ENCODE measurements around the gene CETN1.

CETN1 gene

GRCh38 chr18:615092-615521, 34.9 kb downstream of the CETN1 start:
- H3K27ac Mint-ChIP-seq: no peak overlapping the region
- H3K27me3 Mint-ChIP-seq (ENCODE audit: low read depth, poor library complexity): peaks cover 6% of the 10 kb centered on the region
- H3K4me1 Mint-ChIP-seq: peaks cover 39% of the 10 kb centered on the region
- DNase-seq: no peak
- H3K36me3 Mint-ChIP-seq (ENCODE audit: low read depth): no peaks in the 10 kb centered on the region
- H3K9me3 Mint-ChIP-seq: no peaks in the 10 kb centered on the region
- H3K4me3 Mint-ChIP-seq: no peak overlapping the region
- TF ChIP-seq CTCF (IDR thresholded peaks at IDR 0.05): no peak

GRCh38 chr18:615773-616172, 35.6 kb downstream of the CETN1 start:
- H3K27me3 Mint-ChIP-seq (ENCODE audit: low read depth, poor library complexity): peaks cover 3% of the 10 kb centered on the region
- no peak overlapping the region for H3K27ac Mint-ChIP-seq
- peaks cover 34% of the 10 kb centered on the region for H3K4me1 Mint-ChIP-seq
- DNase-seq: no peak
- no peak for TF ChIP-seq CTCF (IDR thresholded peaks at IDR 0.05)
- no peaks in the 10 kb centered on the region for H3K9me3 Mint-ChIP-seq
- H3K36me3 Mint-ChIP-seq (ENCODE audit: low read depth): no peaks in the 10 kb centered on the region
- no peak overlapping the region for H3K4me3 Mint-ChIP-seq

- no peaks in the 10 kb centered on the region for H3K36me3 Mint-ChIP-seq (ENCODE audit: low read depth)
- H3K4me1 Mint-ChIP-seq: peaks cover 40% of the 10 kb centered on the region
- peak; percentile 79 for TF ChIP-seq CTCF (IDR thresholded peaks at IDR 0.05)
- no peak overlapping the region for H3K4me3 Mint-ChIP-seq
- no peak for DNase-seq
- H3K27ac Mint-ChIP-seq: no peak overlapping the region
- no peaks in the 10 kb centered on the region for H3K27me3 Mint-ChIP-seq (ENCODE audit: low read depth, poor library complexity)
- H3K9me3 Mint-ChIP-seq: no peaks in the 10 kb centered on the region
Measured at GRCh38 chr18:616380-616995, 36.3 kb downstream of the CETN1 start.

GRCh38 chr18:617970-618504, 37.9 kb downstream of the CETN1 start:
- Mint-ChIP-seq H3K4me1 (peaks cover 36% of the 10 kb centered on the region), H3K9me3 (no peaks in the 10 kb centered on the region), H3K36me3 (ENCODE audit: low read depth) (no peaks in the 10 kb centered on the region), H3K27ac (no peak overlapping the region), H3K27me3 (ENCODE audit: low read depth, poor library complexity) (no peaks in the 10 kb centered on the region), H3K4me3 (no peak overlapping the region)
- DNase-seq: no peak
- TF ChIP-seq CTCF (IDR thresholded peaks at IDR 0.05): no peak

GRCh38 chr18:618618-619017, 38.4 kb downstream of the CETN1 start:
- H3K4me1 Mint-ChIP-seq: peaks cover 36% of the 10 kb centered on the region
- H3K36me3 Mint-ChIP-seq (ENCODE audit: low read depth): no peaks in the 10 kb centered on the region
- DNase-seq: no peak
- H3K9me3 Mint-ChIP-seq: no peaks in the 10 kb centered on the region
- no peak for TF ChIP-seq CTCF (IDR thresholded peaks at IDR 0.05)
- peaks cover 3% of the 10 kb centered on the region for H3K27me3 Mint-ChIP-seq (ENCODE audit: low read depth, poor library complexity)
- no peak overlapping the region for H3K4me3 Mint-ChIP-seq
- no peak overlapping the region for H3K27ac Mint-ChIP-seq

All from nephron progenitor cell (in vitro differentiated cells).